DOHH2 (cell line): ENCODE data around the gene ATAD3B.

ENCODE experiments used
- H3F3A ChIP-seq: fragments of 200-600 bp; sonication (generic), shearing (Covaris generic); 2 replicates; pipeline ENCODE4 v1.6.0; 2016; ENCODE audit warnings: antibody characterized with exemption, mild to moderate bottlenecking; ENCODE audit not compliant: control insufficient read depth, insufficient read depth
- H3K27ac ChIP-seq: fragments of 200-600 bp; sonication (generic); 2 replicates; pipeline ENCODE4 v1.5.1; 2014; ENCODE audit warnings: low read depth, mild to moderate bottlenecking, low read length, moderate library complexity
- H3K27me3 ChIP-seq: fragments of 200-600 bp; sonication (generic); 2 replicates; pipeline ENCODE4 v1.6.1; 2014; ENCODE audit warnings: mild to moderate bottlenecking, low read length, mixed read lengths; ENCODE audit not compliant: control insufficient read depth
- H3K36me3 ChIP-seq: fragments of 200-600 bp; sonication (generic); 2 replicates; pipeline ENCODE4 v1.6.1; 2014; ENCODE audit warnings: mild to moderate bottlenecking, low read length, moderate library complexity, mixed read lengths; ENCODE audit not compliant: control insufficient read depth
- H3K4me1 ChIP-seq: fragments of 200-600 bp; sonication (generic); 2 replicates; pipeline ENCODE4 v1.6.1; 2014; ENCODE audit warnings: mild to moderate bottlenecking, low read length, mixed read lengths; ENCODE audit not compliant: control insufficient read depth
- H3K4me2 ChIP-seq: fragments of 200-600 bp; sonication (generic); 2 replicates; pipeline ENCODE4 v1.6.0; 2014; ENCODE audit warnings: mild to moderate bottlenecking, low read length, moderate library complexity
- H3K4me3 ChIP-seq: fragments of 200-600 bp; sonication (generic); 2 replicates; pipeline ENCODE4 v1.5.1; 2014; ENCODE audit warnings: mild to moderate bottlenecking, low read length, mixed read lengths
- H3K79me2 ChIP-seq: fragments of 200-600 bp; sonication (generic); 2 replicates; pipeline ENCODE4 v1.6.1; 2014; ENCODE audit warnings: mild to moderate bottlenecking, low read length, mixed read lengths; ENCODE audit not compliant: control insufficient read depth
- H3K9me2 ChIP-seq: fragments of 200-600 bp; sonication (generic); replicated peaks from 2 replicates; pipeline ENCODE4 v1.6.1; 2014; ENCODE audit warnings: mild to moderate bottlenecking, low read length, mixed read lengths; ENCODE audit not compliant: control insufficient read depth
- H3K9me3 ChIP-seq: fragments of 200-600 bp; sonication (generic); 2 replicates; pipeline ENCODE4 v1.6.1; 2014; ENCODE audit warnings: antibody characterized with exemption, low read length, mixed read lengths; ENCODE audit not compliant: control insufficient read depth, insufficient read depth
- H4K20me1 ChIP-seq: fragments of 200-600 bp; sonication (generic); 2 replicates; pipeline ENCODE4 v1.6.0; 2014; ENCODE audit warnings: low read depth, mild to moderate bottlenecking, antibody characterized with exemption, low read length, moderate library complexity; ENCODE audit not compliant: control insufficient read depth, insufficient read depth
- CTCF ChIP-seq: fragments of 200-600 bp; sonication (generic); IDR thresholded peaks from one replicate; pipeline ENCODE4 v1.5.1; 2014; ENCODE audit warnings: antibody characterized with exemption, mild to moderate bottlenecking, low read depth, low read length; ENCODE audit not compliant: poor library complexity, severe bottlenecking
- EZH2phosphoT487 ChIP-seq: fragments of 200-600 bp; sonication (generic); IDR thresholded peaks from 2 replicates; pipeline ENCODE4 v1.6.1; 2017; ENCODE audit warnings: borderline replicate concordance, mild to moderate bottlenecking, antibody characterized with exemption, low read length, moderate library complexity, mixed read lengths

The ATAD3B gene

DNA sequence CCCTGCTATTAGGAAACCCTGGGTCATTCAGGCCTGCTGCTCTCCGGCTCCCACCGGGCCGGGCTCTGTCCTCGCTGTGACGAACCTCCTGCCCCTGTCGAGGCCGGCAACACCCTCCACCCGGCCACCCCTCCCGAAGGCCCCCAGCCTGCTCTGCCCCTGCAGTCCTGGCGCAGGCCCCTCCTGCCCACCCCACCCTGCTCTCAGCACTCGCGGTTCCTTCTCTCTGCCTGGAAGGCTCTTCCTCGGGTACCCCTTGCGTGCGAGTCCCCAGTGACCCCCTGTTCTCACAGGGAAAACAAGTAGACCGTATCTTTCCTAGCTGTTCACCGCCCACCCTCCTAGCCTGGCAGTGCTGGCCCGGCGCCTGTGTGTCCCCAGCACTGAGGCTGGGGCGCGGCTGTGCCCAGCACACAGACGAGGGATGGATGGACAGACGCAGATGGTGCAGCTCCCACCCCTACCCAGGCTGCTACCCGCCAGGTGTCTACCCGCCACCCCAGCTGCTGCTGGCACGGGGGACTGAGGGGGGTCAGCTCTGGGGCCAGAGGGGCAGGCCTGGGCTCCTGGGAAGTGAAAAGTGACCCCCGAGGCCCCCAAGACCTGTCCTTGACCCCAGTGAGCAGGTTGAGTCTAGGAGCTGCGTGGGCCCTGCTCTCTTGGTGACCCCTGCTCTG is 39.2 kb upstream of the ATAD3B start:
- Histone ChIP-seq H3K4me2 (no peak overlapping the region), H3K27me3 (peaks cover 40% of the 10 kb centered on the region), H4K20me1 (no peaks in the 10 kb centered on the region), H3K27ac (no peak overlapping the region), H3F3A (no peaks in the 10 kb centered on the region), H3K9me2 (no peaks in the 10 kb centered on the region), H3K79me2 (no peaks in the 10 kb centered on the region), H3K4me3 (no peak overlapping the region), H3K36me3 (no peaks in the 10 kb centered on the region), H3K4me1 (0 out of 2 replicates have a peak, but pooled peaks cover 5% of the 10 kb centered on the region), H3K9me3 (no peaks in the 10 kb centered on the region)
- no peak for TF ChIP-seq CTCF
- no peak for TF ChIP-seq EZH2phosphoT487

GRCh38 chr1:1432951-1433803 is 38.4 kb upstream of the ATAD3B start:
- Histone ChIP-seq H3K4me3 (no peak overlapping the region), H3K27me3 (peaks cover 40% of the 10 kb centered on the region), H3F3A (no peaks in the 10 kb centered on the region), H3K9me3 (no peaks in the 10 kb centered on the region), H3K36me3 (no peaks in the 10 kb centered on the region), H3K79me2 (no peaks in the 10 kb centered on the region), H4K20me1 (no peaks in the 10 kb centered on the region), H3K27ac (no peak overlapping the region), H3K4me1 (0 out of 2 replicates have a peak, but pooled peaks cover 5% of the 10 kb centered on the region), H3K4me2 (no peak overlapping the region), H3K9me2 (no peaks in the 10 kb centered on the region)
- TF ChIP-seq CTCF (no peak), EZH2phosphoT487 (no peak)

DNA sequence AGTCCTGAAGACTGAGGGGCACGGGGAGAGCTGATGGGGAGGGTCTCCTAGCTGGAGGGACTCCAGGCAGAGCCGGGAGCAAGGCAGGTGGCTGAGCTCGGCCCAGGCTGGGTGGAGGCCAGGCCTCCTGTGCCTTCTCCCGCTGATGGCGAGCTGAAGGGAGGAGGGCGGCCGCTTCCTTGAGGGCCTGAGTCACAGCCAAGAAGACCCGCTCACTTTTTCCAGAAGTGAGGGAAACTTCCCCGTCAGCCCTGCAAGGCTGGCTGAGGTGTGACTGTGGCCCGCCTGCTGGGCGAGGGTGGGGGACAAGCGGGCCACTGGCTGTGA is 37.8 kb upstream of the ATAD3B start:
- Histone ChIP-seq H3K4me3 (no peak overlapping the region), H3K36me3 (no peaks in the 10 kb centered on the region), H3K79me2 (no peaks in the 10 kb centered on the region), H3K27me3 (peaks cover 40% of the 10 kb centered on the region), H3K9me3 (no peaks in the 10 kb centered on the region), H3F3A (no peaks in the 10 kb centered on the region), H3K4me2 (no peak overlapping the region), H3K9me2 (no peaks in the 10 kb centered on the region), H3K27ac (no peak overlapping the region), H4K20me1 (no peaks in the 10 kb centered on the region), H3K4me1 (0 out of 2 replicates have a peak, but pooled peaks cover 5% of the 10 kb centered on the region)
- TF ChIP-seq EZH2phosphoT487 (no peak), CTCF (no peak)
